Testis (tissue), 2 donors: Measurements from ENCODE around the gene RAB27A.

Source experiments
- CTCF ChIP-seq, 3 experiments: fragments of 450-650 bp in 2 of 3; fragments of 200-600 bp in 1 of 3; sonication (generic) in 1 of 3; IDR thresholded peaks; one replicate each; pipeline ENCODE4 v1.5.1; 2016 to 2019; ENCODE audit warnings: antibody characterized with exemption in 3 of 3, mild to moderate bottlenecking in 2 of 3, moderate library complexity in 1 of 3
- POLR2A ChIP-seq: fragments of 450-650 bp; IDR thresholded peaks from one replicate; pipeline ENCODE4 v1.6.1; 2017; ENCODE audit warnings: antibody characterized with exemption, mild to moderate bottlenecking, moderate library complexity

- TF ChIP-seq CTCF (IDR thresholded peaks at IDR 0.05) (no peak), POLR2A (no peak)
Measured at GRCh38 chr15:55267401-55268175, 22.0 kb downstream of the RAB27A start.
